Inflammatory macrophage treated with lipopolysaccharide for 1 hour (primary cell): ENCODE results near the gene UBTF.

Experiments used
- DNase-seq, 2 donors: peaks; one replicate each; pipeline ENCODE4 v3.0.0-alpha.2; 2020 to 2022

UBTF gene

GRCh38 chr17:44164476-44164875, 55.0 kb downstream of the UBTF start:
- DNase-seq, result no peak

GRCh38 chr17:44159519-44160210, 59.8 kb downstream of the UBTF start:
- no peak for DNase-seq

DNA sequence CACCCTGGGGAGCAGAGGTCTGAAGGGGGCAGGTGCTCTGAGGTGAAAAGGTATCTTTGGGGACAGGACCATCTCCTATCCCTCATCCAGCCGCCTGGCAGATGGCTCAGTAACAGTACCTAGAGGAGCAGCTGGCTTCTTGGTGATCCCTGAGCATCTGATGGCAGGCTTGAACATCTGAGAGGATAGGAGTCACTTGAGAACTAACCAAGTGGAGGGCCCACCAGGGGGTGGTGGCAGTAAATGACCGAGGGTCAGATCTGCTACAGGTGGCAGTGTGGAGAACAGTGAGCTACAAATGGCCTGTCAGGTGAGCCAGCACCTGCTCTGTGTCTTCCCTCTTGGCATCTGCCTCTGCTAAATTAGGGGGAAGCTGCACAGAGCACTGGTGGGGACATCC, 64.0 kb downstream of the UBTF start:
- DNase-seq, result no peak
